Right hindlimb (tissue), 1 donor: ENCODE measurements around the gene ENC1.

Experiments
- DNase-seq: peaks from one replicate; pipeline ENCODE4 v3.0.0-alpha.2; 2018

ENC1 gene

GRCh38 chr5:74655206-74655605 lies 14.7 kb upstream of the ENC1 start:
- DNase-seq = no peak

GRCh38 chr5:74653991-74654390 lies 13.5 kb upstream of the ENC1 start:
- no peak for DNase-seq

- no peak for DNase-seq
These were observed 12.0 kb upstream of the ENC1 start for GRCh38 chr5:74652576-74652975.

- DNase-seq = no peak
These were observed 11.2 kb upstream of the ENC1 start for GRCh38 chr5:74651710-74652109.

GRCh38 chr5:74649421-74649973 lies 9.0 kb upstream of the ENC1 start:
- DNase-seq = no peak

- peak; percentile 52 for DNase-seq
These were observed 8.3 kb upstream of the ENC1 start for GRCh38 chr5:74648835-74649293.

GRCh38 chr5:74647096-74647495 lies 6.6 kb upstream of the ENC1 start:
- no peak for DNase-seq

GRCh38 chr5:74643111-74643562 lies 2.6 kb upstream of the ENC1 start:
- no peak for DNase-seq

GRCh38 chr5:74642543-74642863 lies 2.0 kb upstream of the ENC1 start:
- no peak for DNase-seq

GRCh38 chr5:74641735-74642542 lies 1.4 kb upstream of the ENC1 start:
- peak; percentile 76 for DNase-seq

- peak; percentile 89 for DNase-seq
These were observed 616 bp upstream of the ENC1 start for GRCh38 chr5:74640954-74641734.

- no peak for DNase-seq
These were observed 600 bp downstream of the ENC1 start for GRCh38 chr5:74639807-74640449.

GRCh38 chr5:74638970-74639806 lies 1.3 kb downstream of the ENC1 start:
- DNase-seq = no peak

GRCh38 chr5:74638544-74638969 lies 2.0 kb downstream of the ENC1 start:
- DNase-seq = no peak

GRCh38 chr5:74636552-74636951 lies 4.0 kb downstream of the ENC1 start:
- no peak for DNase-seq

- no peak for DNase-seq
These were observed 4.4 kb downstream of the ENC1 start for GRCh38 chr5:74636149-74636548.

- no peak for DNase-seq
These were observed 5.8 kb downstream of the ENC1 start for GRCh38 chr5:74634611-74635286.

GRCh38 chr5:74633695-74634094 lies 6.8 kb downstream of the ENC1 start:
- no peak for DNase-seq

- DNase-seq = no peak
These were observed 7.6 kb downstream of the ENC1 start for GRCh38 chr5:74632947-74633356.

GRCh38 chr5:74631081-74631953 lies 9.2 kb downstream of the ENC1 start:
- DNase-seq = no peak
